Naive thymus-derived CD8-positive, alpha-beta T cell (primary cell): Measurements from ENCODE around the gene TLR2. TPM values are rescaled to one million over a fixed set of nuclear protein-coding genes. Genes with fewer than 3 reads are reported as not detected.
"Not testable (repeated sequence)": the region's sequence is repeated elsewhere in the genome, so short reads cannot be mapped to it uniquely, and the experiment has no call there.

Experiments
- ATAC-seq, 2 donors: fragments of 150-1000 bp; cut with Tn5 transposase in 1 of 2; sonication (Bioruptor Pico), chemical (Tn5 transposase) in 1 of 2; 1 replicate in 1 of 2; 2 replicates in 1 of 2; pipeline ENCODE4 v1.10.0; 2021; ENCODE audit warnings: mild to moderate bottlenecking in 2 of 2, moderate library complexity in 2 of 2
- POLR2A ChIA-PET: fragments of 350-600 bp; sonication (Branson Sonifier 250); formaldehyde crosslinking; loops from one replicate; lab custom pipeline; 2021; ENCODE audit warnings: antibody characterized with exemption; lab: Charles Lee
- DNase-seq, 10 donors: peaks; one replicate each; pipeline versions ENCODE4 v3.0.0 to v3.0.0-alpha.2; 2020 to 2022
- H3K27ac Mint-ChIP-seq, 10 donors: one replicate each; pipeline ENCODE4 v1.8.0; 2020 to 2022; ENCODE audit warnings: mild to moderate bottlenecking in 10 of 10, mixed read lengths in 10 of 10, moderate library complexity in 4 of 10, inconsistent platforms in 1 of 10
- H3K27me3 Mint-ChIP-seq, 5 donors: one replicate each; pipeline ENCODE4 v1.8.0; 2021 to 2022; ENCODE audit warnings: mixed read lengths in 5 of 5
- H3K36me3 Mint-ChIP-seq, 3 donors: one replicate each; pipeline ENCODE4 v1.8.0; 2020 to 2022; ENCODE audit warnings: mixed read lengths in 3 of 3, mild to moderate bottlenecking in 2 of 3, inconsistent platforms in 1 of 3
- H3K4me1 Mint-ChIP-seq, 4 donors: one replicate each; pipeline ENCODE4 v1.8.0; 2021 to 2022; ENCODE audit warnings: mixed read lengths in 4 of 4
- H3K4me3 Mint-ChIP-seq, 10 donors: one replicate each; pipeline ENCODE4 v1.8.0; 2020 to 2022; ENCODE audit warnings: mild to moderate bottlenecking in 10 of 10, mixed read lengths in 10 of 10, moderate library complexity in 6 of 10, inconsistent platforms in 1 of 10
- H3K9me3 Mint-ChIP-seq, 9 donors: one replicate each; pipeline ENCODE4 v1.8.0; 2020 to 2022; ENCODE audit warnings: mixed read lengths in 9 of 9, mild to moderate bottlenecking in 3 of 9, inconsistent platforms in 1 of 9, moderate library complexity in 1 of 9
- polyA plus RNA-seq, 3 donors: library from polyadenylated mRNA; unstranded; fragments of 300-500 nt; fragmentation: Illumina TruSeq; gene quantifications; one replicate each; pipeline ENCODE4 v1.2.3, GENCODE V29; 2021
- total RNA-seq, 8 experiments: library from RNA in 2 of 8; stranded (reverse) in 2 of 8; gene quantifications; one replicate each; pipeline ENCODE4 v1.2.3 and lab custom pipeline; 2021 to 2026

Gene TLR2
- total and polyA plus RNA-seq, 5 experiments from 2014 or later, result 0.29 to 2.7 (median 0.71) TPM

- H3K4me1 Mint-ChIP-seq, H3K36me3 Mint-ChIP-seq, H3K4me3 Mint-ChIP-seq, POLR2A ChIA-PET, DNase-seq, H3K27ac Mint-ChIP-seq, ATAC-seq: not testable (repeated sequence)
- Mint-ChIP-seq H3K9me3 (peaks cover 0 to 18% (median 5%) of the 10 kb centered on the region in 9 donors), H3K27me3 (peaks cover 0 to 19% (median 11%) of the 10 kb centered on the region in 5 donors)
These were observed 17.6 kb upstream of the TLR2 start for GRCh38 chr4:153666505-153666904.

GRCh38 chr4:153668647-153669046, 15.4 kb upstream of the TLR2 start:
- no peak for DNase-seq
- Mint-ChIP-seq H3K36me3 (no peaks in the 10 kb centered on the region), H3K27ac (peak overlapping the region in 1 of 10 donors; percentile 0), H3K4me1 (no peaks in the 10 kb centered on the region), H3K9me3 (peaks cover 0 to 6% (median 0%) of the 10 kb centered on the region in 9 donors), H3K4me3 (no peak overlapping the region), H3K27me3 (peaks cover 0 to 19% (median 11%) of the 10 kb centered on the region in 5 donors)
- POLR2A ChIA-PET, result no interaction called here
- no peak for ATAC-seq

GRCh38 chr4:153669838-153670237, 14.2 kb upstream of the TLR2 start:
- POLR2A ChIA-PET, result interaction anchor here (0.7 kb wide), 1 partner anchor 274 kb away, joined by 3 read pairs; no protein-coding TSS in a partner anchor
- H3K4me1 Mint-ChIP-seq, result no peaks in the 10 kb centered on the region
- H3K27ac Mint-ChIP-seq, result no peak overlapping the region
- peaks cover 0 to 19% (median 11%) of the 10 kb centered on the region in 5 donors for H3K27me3 Mint-ChIP-seq
- H3K4me3 Mint-ChIP-seq, result no peak overlapping the region
- no peak for DNase-seq
- peaks cover 0 to 4% (median 2%) of the 10 kb centered on the region in 3 donors for H3K36me3 Mint-ChIP-seq
- no peak for ATAC-seq
- H3K9me3 Mint-ChIP-seq, result peaks cover 2 to 13% (median 8%) of the 10 kb centered on the region in 9 donors

GRCh38 chr4:153676486-153676885, 7.6 kb upstream of the TLR2 start:
- no peaks in the 10 kb centered on the region for H3K4me1 Mint-ChIP-seq
- H3K9me3 Mint-ChIP-seq, result peaks cover 6 to 34% (median 24%) of the 10 kb centered on the region in 9 donors
- DNase-seq (no peak), ATAC-seq (no peak)
- H3K27me3 Mint-ChIP-seq, result peaks cover 0 to 8% (median 3%) of the 10 kb centered on the region in 5 donors
- H3K36me3 Mint-ChIP-seq, result peaks cover 0 to 22% (median 8%) of the 10 kb centered on the region in 3 donors
- POLR2A ChIA-PET, result interaction anchor here (0.5 kb wide), 1 partner anchor 727 kb away, joined by 3 read pairs; no protein-coding TSS in a partner anchor
- H3K27ac Mint-ChIP-seq, result no peak overlapping the region
- no peak overlapping the region for H3K4me3 Mint-ChIP-seq

- Mint-ChIP-seq H3K27ac (no peak overlapping the region), H3K36me3 (peaks cover 0 to 22% (median 8%) of the 10 kb centered on the region in 3 donors), H3K4me3 (no peak overlapping the region), H3K9me3 (peaks cover 6 to 34% (median 24%) of the 10 kb centered on the region in 9 donors), H3K4me1 (no peaks in the 10 kb centered on the region), H3K27me3 (peaks cover 0 to 10% (median 3%) of the 10 kb centered on the region in 5 donors)
- DNase-seq, result no peak
- POLR2A ChIA-PET, result interaction anchor here (0.5 kb wide), 1 partner anchor 727 kb away, joined by 3 read pairs; no protein-coding TSS in a partner anchor
- no peak for ATAC-seq
These were observed 7.1 kb upstream of the TLR2 start for GRCh38 chr4:153676984-153677383.

GRCh38 chr4:153679486-153679885, 4.6 kb upstream of the TLR2 start:
- Mint-ChIP-seq H3K36me3 (peaks cover 0 to 22% (median 8%) of the 10 kb centered on the region in 3 donors), H3K27ac (no peak overlapping the region), H3K9me3 (peaks cover 6 to 26% (median 18%) of the 10 kb centered on the region in 9 donors), H3K4me1 (peaks cover 5 to 13% (median 7%) of the 10 kb centered on the region in 4 donors), H3K4me3 (no peak overlapping the region), H3K27me3 (peaks cover 7 to 18% (median 14%) of the 10 kb centered on the region in 5 donors)
- POLR2A ChIA-PET, result no interaction called here
- ATAC-seq (no peak), DNase-seq (no peak)

GRCh38 chr4:153683763-153684181, 308 bp upstream of the TLR2 start:
- no peak for ATAC-seq
- H3K36me3 Mint-ChIP-seq, result peaks cover 4 to 11% (median 8%) of the 10 kb centered on the region in 3 donors
- POLR2A ChIA-PET, result no interaction called here
- peaks cover 10 to 24% (median 15%) of the 10 kb centered on the region in 4 donors for H3K4me1 Mint-ChIP-seq
- H3K4me3 Mint-ChIP-seq, result peak overlapping the region; percentile 65 to 92 (median 80)
- peak overlapping the region in 4 of 10 donors; percentile 5 to 69 (median 24) for H3K27ac Mint-ChIP-seq
- no peak for DNase-seq
- peaks cover 0 to 13% (median 7%) of the 10 kb centered on the region in 9 donors for H3K9me3 Mint-ChIP-seq
- peaks cover 7 to 19% (median 14%) of the 10 kb centered on the region in 5 donors for H3K27me3 Mint-ChIP-seq

GRCh38 chr4:153684971-153685371, 891 bp downstream of the TLR2 start:
- peak overlapping the region in 7 of 10 donors; percentile 53 to 85 (median 68) for H3K27ac Mint-ChIP-seq
- peak overlapping the region; percentile 76 to 92 (median 88) for H3K4me3 Mint-ChIP-seq
- peaks cover 10 to 24% (median 15%) of the 10 kb centered on the region in 4 donors for H3K4me1 Mint-ChIP-seq
- POLR2A ChIA-PET, result no interaction called here
- peaks cover 7 to 19% (median 13%) of the 10 kb centered on the region in 5 donors for H3K27me3 Mint-ChIP-seq
- peaks cover 0 to 24% (median 17%) of the 10 kb centered on the region in 9 donors for H3K9me3 Mint-ChIP-seq
- peaks cover 16 to 23% (median 20%) of the 10 kb centered on the region in 3 donors for H3K36me3 Mint-ChIP-seq
- DNase-seq (peak in 3 of 10 donors; percentile 1 to 17 (median 3)), ATAC-seq (peak in 1 of 2 donors; percentile 29)

- no peak for ATAC-seq
- Mint-ChIP-seq H3K36me3 (peaks cover 0 to 10% (median 6%) of the 10 kb centered on the region in 3 donors), H3K9me3 (no peaks in the 10 kb centered on the region), H3K4me3 (no peak overlapping the region), H3K27ac (no peak overlapping the region), H3K27me3 (peaks cover 0 to 2% (median 0%) of the 10 kb centered on the region in 5 donors), H3K4me1 (peaks cover 4 to 12% (median 11%) of the 10 kb centered on the region in 4 donors)
- DNase-seq, result no peak
- POLR2A ChIA-PET, result no interaction called here
These were observed 20.4 kb downstream of the TLR2 start for GRCh38 chr4:153704522-153704921.

- peaks cover 2 to 12% (median 11%) of the 10 kb centered on the region in 4 donors for H3K4me1 Mint-ChIP-seq
- ATAC-seq (no peak), DNase-seq (no peak)
- no peaks in the 10 kb centered on the region for H3K9me3 Mint-ChIP-seq
- POLR2A ChIA-PET, result no interaction called here
- H3K4me3 Mint-ChIP-seq, result peak overlapping the region in 2 of 10 donors; percentile 16 to 30
- peaks cover 0 to 2% (median 0%) of the 10 kb centered on the region in 5 donors for H3K27me3 Mint-ChIP-seq
- peaks cover 0 to 10% (median 6%) of the 10 kb centered on the region in 3 donors for H3K36me3 Mint-ChIP-seq
- peak overlapping the region in 4 of 10 donors; percentile 11 to 71 (median 30) for H3K27ac Mint-ChIP-seq
These were observed 21.8 kb downstream of the TLR2 start for GRCh38 chr4:153705743-153706468.

- no peak for DNase-seq
- POLR2A ChIA-PET, result no interaction called here
- H3K4me1 Mint-ChIP-seq, result peaks cover 2 to 12% (median 11%) of the 10 kb centered on the region in 4 donors
- H3K27ac Mint-ChIP-seq, result peak overlapping the region in 3 of 10 donors; percentile 11 to 31 (median 28)
- peak overlapping the region in 2 of 10 donors; percentile 16 to 30 for H3K4me3 Mint-ChIP-seq
- peaks cover 0 to 10% (median 6%) of the 10 kb centered on the region in 3 donors for H3K36me3 Mint-ChIP-seq
- no peak for ATAC-seq
- H3K9me3 Mint-ChIP-seq, result no peaks in the 10 kb centered on the region
- peaks cover 0 to 2% (median 0%) of the 10 kb centered on the region in 5 donors for H3K27me3 Mint-ChIP-seq
These were observed 22.4 kb downstream of the TLR2 start for GRCh38 chr4:153706519-153706918.

- H3K36me3 Mint-ChIP-seq, result no peaks in the 10 kb centered on the region
- no peak overlapping the region for H3K4me3 Mint-ChIP-seq
- ATAC-seq (no peak), DNase-seq (no peak)
- peaks cover 0 to 10% (median 2%) of the 10 kb centered on the region in 5 donors for H3K27me3 Mint-ChIP-seq
- no peak overlapping the region for H3K27ac Mint-ChIP-seq
- H3K4me1 Mint-ChIP-seq, result peaks cover 5 to 12% (median 10%) of the 10 kb centered on the region in 4 donors
- POLR2A ChIA-PET, result no interaction called here
- H3K9me3 Mint-ChIP-seq, result no peaks in the 10 kb centered on the region
These were observed 26.6 kb downstream of the TLR2 start for GRCh38 chr4:153710681-153711080.
